HCEC 1CT (cell line): ENCODE results near the gene GCNA.

Experiments used
- DNase-seq: peaks from one replicate; pipeline ENCODE4 v3.0.0-alpha.2; 2017

Gene GCNA

DNA sequence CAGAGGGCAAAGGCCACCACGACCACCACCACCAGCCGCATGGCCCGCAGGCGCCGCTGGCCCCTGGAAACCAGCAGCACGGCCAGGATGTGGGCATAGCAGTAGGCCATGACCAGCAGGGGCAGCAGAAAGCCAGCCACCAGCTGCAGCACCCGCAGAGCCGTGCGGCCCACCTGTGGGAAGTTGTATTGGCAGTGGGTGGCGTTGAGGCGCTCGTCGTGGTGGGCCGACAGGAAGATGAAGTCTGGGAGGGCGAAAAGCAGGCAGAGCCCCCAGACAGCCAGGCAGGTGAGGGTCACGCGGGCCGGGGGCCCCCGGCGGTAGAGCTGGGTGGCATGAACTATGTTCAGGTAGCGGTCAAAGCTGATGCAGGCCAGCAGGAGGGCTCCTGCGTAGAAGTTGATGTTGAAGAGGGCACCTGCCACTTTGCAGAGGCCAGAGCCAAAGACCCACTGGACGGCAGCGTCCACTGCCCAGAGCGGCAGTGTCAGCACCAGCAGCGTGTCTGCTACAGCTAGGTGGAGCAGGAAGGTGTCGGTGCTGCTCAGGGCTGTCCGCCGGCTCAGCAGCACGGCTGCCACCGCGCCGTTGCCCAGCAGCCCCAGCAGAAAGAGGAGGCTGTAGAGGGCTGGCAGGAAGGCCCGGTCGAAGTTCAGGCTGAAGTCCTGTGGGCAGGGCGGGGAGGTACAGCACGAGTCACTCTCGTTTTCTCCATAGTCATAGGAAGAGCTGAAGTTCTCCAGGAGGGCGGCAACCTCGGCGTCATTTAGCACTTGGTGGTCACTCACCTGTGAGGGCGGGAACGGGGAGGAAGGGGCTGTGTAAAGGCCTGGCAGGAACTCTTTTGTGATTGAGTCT is 38.7 kb downstream of the GCNA start:
- DNase-seq: no peak

DNA sequence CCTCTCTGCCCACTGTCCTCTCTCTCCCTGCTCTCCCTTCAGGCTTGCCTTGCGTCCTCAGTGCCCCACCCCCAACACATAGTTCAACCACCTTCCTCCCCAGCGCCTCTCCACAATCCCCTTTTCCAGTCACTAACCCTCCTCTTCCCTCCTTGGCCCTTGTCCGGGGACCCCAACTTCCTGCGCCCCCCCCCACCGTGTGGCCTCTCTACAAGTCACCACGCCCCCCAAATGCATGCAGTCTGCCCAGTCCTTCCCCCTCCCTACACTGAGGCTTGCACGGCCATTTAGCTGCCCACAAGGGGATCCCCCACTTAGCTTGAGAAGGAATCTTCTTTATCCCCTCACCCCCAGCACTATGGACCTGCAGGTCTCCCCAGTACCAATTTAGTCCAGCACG is 39.5 kb downstream of the GCNA start:
- no peak for DNase-seq

DNA sequence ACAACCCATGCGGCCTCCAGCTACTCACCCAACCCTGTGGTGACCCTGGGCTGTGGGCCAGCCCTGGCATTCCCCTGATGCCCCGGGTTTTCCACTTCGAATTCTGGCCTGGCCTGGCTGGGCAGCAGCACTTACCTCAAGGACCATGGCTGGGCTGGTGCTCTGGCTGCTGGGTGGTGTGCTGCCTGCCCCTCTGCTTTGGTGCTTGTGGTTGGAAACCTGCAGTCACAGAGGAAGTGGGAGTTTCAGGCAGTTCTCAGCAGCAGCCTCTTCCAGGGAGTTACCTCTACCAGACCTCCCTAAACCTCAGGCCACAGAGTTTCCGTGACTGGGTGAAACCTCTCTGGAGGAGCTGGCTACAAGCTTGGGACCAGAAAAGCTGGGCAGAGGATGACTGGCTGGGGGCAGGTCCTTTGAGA is 40.1 kb downstream of the GCNA start, which contains the start of gene CXCR3:
Gene CXCR3 (minus strand): TSS at position 209 of the 419 bp plus-strand sequence. CDS start 62 bp downstream, at position 147.
- no peak for DNase-seq

DNA sequence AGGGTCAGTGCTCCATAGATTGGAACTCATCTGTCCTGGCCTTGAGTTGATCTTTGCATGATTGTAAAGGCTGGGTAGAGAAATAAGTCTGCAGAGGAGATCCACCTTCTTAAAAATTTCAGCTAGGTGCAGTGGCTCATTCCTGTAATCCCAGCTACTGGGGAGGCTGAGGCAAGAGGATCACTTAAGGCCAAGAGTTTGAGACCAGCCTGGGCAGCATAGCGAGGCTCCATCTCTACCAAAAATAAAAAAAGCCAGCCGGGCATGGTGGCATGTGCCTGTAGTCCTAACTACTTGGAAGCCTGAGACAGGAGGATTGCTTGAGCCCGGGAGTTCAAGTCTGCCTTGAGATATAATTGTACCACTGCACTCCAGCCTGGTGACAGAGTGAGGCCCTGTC is 40.5 kb downstream of the GCNA start:
- no peak for DNase-seq

DNA sequence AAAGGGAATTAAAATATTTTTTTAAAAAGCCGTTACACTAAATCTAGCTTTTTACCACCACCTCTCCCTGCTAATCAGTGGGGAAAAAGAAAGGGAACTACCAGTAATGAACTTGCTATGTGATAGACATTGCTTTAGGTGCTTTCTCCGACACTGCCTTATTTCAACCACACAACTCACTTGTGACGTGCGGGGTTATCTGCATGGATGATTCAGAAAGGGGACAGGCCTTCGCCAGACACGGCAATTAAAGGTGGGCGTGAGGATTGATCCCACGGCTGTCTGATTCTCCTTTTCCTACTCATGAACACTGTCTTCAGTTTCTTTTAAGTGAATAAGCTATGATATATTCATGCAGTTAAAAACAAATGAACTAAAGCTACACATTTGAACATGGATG is 41.0 kb downstream of the GCNA start:
- DNase-seq: no peak

DNA sequence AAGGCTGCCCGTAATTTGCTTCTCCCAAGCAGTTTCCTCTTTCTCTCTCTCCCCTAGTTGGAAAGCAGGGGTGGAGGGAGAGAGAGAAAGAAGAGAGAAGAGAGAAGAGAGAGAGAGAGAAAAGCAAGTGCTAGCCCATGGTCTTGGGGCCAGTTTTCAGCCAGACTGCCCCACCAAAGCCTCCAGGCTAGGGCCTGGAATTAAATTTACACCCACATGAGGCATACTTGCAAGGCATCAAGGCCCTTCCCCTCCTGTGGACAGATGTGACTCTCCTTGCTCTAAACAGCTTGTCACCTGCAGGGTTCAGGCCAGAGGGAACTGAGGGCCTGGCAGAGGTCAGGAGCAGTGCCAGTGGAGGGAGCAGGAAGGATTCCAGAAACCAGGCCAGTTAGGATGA is 41.7 kb downstream of the GCNA start:
- no peak for DNase-seq

DNA sequence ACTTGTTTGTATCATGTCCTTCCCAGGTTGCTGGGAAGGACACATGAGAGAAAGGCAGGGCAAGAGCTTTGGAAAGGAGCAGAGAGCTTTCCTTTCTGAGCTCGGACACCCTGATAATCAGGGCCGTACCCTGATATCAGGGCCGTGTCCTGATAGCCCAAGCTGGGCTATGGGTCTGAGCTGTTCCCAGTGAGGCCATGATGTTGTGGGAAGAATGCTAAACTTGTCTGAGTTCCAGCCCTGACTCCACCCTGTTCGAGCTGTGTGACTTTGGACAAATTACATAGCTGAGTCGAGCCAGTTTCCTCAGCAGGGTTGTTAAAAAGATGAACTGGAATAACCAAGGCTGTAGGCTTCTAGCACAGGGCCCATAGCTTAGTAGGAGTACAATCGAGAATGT is 43.4 kb downstream of the GCNA start:
- DNase-seq: no peak

DNA sequence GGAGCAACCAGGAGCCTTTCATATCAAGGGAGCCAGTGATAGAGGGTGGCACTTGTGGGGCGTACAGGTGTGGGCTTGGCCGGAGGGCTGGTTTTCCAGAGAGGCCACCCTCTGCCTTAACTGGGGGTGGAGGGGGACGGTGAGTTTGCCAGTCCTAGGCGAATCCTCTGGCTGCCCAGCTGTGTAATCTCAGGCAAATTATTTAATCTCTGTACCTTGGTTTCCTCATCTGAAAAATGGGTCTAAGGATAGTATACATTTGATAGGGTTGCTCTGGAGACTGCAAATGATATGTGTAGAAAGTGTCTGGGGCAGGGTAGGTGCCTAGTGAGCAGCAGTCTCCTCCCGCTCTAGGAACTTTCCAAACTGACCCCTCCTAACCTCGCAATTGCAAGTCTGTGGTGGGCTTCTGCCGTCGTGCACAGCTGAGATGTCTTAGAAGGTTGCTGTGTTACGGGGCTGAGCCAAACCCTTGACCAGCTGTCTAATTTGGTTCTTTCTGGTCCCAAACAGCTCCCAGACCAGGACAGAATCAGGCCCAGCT is 43.9 kb downstream of the GCNA start:
- no peak for DNase-seq

DNA sequence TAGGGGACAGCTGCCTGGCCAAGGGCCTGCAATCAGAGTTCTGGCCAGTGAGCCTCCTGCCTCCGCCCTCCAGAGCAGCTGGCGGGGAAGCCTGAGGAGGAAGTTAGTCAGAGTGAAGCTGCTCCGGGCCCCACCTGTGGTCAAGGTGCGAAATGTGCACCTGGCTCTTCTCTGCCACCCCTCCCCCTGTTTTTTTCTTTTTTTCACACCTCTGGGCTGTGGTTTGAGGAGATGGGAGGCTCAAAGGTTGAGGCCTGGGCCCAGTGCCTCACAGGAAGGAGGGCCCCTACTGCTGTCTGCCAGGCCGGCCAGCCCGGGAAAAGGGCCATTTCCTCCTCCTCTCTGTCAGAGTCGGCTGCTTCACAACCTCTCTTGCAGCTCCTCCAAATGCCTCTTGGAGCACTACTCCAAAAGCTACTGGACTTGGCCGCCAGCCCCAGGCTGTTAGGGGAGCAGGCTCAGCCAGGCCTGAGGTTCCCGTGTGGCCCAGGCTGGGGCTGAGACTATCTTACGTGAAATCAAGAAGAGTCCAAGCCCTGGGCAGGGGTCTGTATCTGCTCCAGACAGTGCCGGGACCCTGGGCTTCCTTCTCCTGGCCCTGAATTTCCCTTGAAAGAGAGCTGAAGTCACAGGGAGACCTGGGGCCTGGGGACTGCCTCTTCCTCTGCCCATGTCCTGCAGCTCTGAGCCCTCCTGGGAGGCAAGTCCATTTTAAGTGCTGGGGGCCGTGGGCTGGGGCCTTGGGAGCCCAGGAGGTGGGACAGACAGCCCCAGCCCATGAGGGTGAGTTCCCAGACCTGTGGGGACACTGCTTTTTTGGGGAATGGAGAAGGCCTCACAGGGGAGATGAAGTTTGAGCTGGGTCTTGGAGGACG is 44.6 kb downstream of the GCNA start:
- DNase-seq: peak; percentile 39

DNA sequence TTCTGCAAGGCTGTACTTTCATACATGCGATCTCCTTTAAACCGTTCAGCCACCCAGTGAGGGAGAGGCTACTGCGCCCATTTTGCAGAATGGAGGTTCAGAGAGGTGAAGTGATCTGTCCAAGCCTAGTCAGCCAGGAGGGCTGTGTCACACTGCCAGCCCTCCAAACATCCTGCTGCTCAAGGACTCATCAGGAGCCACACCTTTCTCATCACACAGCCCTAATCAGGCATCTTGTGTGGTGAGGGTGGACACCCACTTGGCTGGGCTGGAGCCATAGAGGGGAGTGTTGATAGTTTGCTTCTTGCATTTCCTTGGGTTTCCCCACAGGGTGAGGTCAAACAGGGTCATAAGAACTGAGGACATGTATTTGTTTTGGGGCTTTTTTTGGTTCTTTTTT is 45.5 kb downstream of the GCNA start:
- no peak for DNase-seq

DNA sequence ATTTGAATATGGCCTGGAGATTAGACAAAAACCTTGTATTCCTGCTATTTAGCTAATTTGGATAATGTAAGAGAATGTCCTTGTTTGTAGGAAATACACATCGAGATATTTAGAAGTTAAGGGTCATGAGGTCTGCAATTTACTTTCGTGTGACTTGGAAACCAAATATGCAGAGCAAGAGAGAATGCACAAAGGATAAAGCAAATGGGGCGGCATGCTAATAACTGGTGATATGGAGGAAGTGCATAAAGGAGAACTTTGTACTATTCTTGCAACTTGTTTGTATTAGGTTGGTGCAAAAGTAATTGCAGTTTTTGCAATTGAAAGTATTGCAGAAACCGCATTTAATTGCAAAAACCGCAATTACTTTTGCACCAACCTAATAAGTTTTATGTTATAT is 47.2 kb downstream of the GCNA start:
- no peak for DNase-seq

DNA sequence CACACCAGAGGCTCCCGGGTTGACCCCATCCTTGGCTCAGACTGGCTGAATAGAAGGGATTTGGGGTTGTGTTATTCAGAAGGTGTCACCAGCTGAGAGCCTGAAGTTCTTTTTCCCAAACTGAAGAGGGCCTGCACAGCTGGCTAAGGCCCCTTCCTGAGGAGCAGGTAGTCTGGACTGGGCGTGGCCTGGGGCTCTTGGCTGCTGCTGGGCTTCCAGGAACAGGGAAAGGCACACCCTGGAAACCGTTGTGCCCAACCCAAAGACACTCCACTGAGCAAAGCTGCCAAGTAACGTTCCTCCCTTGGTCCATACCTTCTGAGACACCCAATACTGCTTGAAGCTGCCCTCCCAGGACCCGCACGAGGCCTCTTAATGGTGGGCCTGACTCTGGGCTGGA is 48.3 kb downstream of the GCNA start:
- no peak for DNase-seq

DNA sequence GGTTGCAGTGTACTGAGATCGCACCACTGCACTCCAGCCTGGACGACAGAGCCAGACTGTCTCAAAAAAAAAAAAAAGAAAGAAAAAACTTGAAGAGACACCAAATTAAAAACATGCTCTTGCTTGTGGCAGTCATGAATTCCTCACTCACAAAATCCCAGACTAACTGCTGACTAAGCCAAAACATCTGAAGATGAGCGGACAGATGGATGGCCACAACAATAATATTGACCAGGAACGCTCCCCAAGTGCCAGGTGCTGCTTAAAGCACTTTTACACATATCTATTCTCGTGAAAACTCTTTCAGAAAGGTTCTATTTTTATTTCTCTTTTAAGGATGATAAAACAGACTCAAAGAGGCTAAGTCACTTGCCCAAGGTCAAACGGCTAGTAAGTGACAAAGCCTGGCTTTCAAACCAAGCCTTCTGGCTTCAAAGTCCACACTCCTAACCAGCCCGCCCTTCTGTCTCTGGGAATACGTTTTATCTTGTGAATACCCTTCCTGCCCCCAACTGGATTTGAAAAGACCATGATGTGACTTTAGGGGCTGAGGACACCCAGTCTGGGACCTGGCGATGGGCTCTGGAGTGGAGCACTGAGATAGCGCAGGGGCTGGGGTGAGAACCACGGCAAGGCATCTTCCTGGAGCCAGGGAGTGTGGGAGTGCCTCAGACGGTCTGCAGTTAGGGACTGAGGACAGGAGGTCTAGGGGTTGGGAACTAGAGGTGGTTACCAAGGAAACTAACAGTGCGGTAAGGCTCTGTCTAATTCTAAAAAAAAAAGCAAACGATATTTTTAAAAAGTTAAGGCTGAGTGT is 49.6 kb downstream of the GCNA start:
- no peak for DNase-seq

DNA sequence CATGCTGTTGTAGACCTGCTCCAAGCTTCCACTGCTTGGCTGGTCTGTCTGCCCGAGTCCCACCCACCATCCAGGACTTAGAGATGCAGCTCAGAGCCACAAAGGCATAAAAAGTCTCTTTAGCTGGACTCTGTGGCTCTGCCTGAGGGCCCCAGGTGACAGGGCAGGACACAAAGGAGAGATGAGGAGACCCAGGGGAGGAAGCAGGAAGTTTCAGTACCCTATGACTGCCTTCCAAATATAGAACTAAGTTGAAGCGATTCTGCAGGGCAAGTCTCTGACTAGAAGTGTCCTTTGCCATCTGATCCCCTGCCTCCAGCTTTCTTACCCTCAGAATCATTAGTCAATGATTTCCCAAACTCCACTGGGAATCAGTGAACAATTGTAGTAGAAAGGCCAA is 51.2 kb downstream of the GCNA start:
- no peak for DNase-seq

DNA sequence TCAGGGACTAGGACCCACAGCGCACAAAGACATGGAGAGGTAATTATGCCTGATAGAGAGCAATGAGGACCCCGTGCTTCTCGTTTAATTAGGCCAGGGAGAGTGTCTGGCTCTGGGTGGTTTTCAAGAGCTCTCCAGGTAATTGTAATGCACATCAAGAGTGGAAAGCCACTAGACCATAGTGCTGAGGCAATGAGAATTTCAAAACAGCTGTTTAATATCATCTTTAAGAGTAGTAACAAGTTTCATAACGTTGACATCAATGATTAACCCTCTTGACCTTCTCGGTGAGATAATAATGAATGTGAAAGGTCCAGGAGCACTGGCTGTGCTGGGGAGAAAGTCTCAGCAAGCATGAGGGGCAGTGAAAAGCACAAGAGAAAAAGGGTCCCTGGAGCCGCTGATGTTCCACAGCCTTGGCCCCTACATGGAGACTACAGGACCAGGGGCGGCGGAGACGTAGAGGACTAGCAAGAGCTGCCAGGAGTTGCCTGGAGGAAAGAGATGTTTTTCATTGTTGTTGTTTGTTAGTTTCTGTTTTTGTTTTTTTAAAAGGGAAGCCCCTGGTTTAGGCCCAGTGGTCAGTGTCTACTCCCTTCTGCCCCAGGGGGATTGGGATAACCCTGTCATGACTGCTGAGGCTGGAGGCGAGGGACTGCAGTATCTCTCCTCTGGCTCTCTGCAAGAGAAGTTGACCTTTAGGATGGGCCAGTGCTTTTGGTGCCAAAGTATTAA is 54.9 kb downstream of the GCNA start:
- DNase-seq: no peak

DNA sequence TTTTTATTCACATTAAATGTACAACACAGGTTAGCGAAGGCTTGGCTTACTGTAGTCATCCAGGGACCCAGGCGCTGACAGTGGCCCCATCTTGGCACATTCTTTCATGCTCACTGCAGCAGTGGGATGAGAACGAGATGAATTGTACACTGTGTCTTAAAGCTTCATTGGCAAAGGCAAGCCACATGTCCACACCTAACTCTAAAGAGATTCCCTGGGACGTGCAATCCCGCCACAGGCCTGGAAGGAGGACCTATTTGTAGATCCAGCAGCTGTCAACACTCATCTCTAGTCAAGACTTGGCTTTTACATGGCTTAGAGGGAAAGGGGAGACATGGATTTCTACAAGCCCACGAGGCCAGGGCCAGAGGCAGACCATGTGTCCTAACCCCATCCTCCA is 56.1 kb downstream of the GCNA start:
- DNase-seq: no peak

DNA sequence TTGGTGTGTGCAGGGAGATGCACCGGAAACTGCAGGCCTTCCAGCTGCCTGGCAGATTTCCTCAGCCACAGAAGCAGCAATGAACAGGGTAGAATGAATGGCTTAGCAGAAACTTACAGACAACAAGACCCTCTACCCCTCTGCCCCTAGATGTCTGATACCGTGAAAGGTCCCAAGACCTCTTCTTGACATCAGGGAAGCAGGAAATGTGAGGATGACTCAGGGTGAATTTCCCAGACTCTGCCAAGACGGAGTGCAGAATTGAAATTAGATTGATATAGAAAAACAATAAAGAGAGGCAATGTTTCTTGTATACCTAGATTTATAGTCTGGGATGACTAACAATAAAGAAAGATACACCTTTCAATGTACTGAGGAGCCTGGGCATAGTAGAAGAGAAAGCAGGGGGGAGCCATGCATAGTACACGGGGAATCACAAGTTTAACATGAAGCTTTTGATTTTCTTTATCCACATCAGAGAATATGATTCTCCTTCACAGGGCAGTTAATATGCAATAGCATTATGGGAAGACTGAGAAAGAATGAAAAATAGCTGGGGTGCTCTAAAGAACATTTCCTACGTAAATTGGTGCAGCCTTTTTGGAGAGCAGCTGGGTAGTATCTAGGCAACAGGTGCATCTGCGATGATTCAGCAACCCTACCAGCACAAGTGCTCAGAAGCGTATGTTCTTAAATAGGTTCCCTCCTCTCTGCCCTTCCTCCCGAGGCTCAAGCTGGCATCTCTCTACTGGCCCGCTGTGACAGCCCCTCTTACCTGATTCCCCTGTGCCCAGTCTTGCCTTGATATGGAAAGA is 58.4 kb downstream of the GCNA start:
- DNase-seq: no peak

DNA sequence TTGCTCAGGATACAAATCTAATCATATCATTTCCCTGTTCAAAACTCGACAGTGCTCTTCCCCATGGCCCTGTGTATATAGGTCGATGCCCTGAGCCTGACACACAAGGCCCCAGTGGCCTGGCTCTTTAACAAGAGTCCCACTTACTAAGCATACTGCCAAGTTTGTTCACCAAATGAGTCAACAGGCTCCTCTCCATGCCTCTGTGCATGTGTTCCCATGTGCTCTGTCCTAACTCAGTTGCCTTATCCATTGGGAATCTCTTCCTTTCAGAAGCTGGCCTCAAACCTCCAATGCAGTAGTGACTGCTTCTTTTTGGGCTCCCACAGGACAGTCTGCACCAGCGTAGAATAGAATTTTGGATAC is 59.0 kb downstream of the GCNA start:
- peak; percentile 42 for DNase-seq

DNA sequence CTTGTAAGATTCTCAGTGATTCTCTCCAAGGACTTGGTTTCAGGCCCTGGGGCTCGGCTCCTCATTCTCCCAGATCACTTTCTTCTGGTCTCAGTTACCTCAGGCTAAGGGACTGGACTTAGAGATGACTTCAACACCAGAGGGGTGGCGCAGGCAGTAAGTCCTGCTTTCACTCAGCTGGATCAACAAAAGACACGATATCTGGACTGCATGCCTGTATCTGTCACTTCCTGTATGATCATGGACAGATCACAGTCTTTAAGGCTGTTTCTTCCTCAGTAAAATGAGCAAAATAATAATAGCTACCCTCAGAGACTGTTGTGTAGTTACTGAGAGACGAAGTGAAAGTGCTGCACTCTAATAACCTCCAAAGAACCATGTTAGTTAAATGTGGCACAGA is 59.6 kb downstream of the GCNA start:
- DNase-seq: peak; percentile 58

DNA sequence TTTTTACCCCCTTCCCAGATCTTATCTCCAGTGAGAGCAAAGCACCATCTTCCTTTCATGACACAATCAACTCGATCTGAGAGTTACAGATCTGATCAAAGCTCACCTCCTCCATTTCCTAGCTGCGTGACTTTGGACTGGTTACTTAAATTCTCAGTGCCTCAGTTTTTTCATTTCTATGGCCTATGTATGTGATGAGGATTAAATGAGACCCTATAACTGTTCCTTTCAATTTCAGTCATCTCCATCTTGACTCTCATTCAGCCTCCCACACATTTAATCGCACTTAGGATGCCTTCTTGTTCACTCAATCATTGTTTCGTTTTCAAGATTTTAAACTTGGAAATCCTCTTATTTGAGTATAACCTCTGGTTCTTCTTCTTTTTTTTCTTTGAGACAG is 60.2 kb downstream of the GCNA start:
- DNase-seq: no peak

DNA sequence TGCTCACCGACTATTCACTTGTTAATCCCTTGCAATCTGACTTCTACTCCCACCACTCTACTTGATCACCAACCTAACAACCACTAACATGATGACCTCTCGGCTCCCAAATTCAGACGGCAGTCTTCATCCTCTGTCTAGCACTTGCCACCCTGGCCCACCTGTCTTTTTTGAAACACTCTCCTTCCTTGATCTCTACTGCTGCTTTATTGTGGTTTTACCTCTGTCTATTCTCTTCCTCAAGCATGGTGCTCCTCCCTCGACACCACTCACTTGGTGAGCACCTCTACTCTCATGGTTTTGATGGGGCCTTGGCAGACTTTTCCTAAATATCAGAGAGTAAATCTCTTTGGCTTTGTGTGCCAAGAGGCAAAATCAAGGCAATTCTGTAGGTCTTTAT is 61.8 kb downstream of the GCNA start:
- no peak for DNase-seq
